ENCODE measurements around the gene TEX264.

- TF ChIP-seq CTCF (conservative IDR thresholded peaks at IDR 0.05) (no peak), EZH2 (IDR thresholded peaks at IDR 0.05; ENCODE audit: low read depth) (no peak)
Observed at GRCh38 chr3:51671734-51672475, 853 bp downstream of the TEX264 start.

Measured in PC-9 (cell line).